Stimulated activated CD8-positive, alpha-beta memory T cell treated with anti-CD3 and anti-CD28 coated beads, Interleukin-15, amount 100 ng/mL, for 1 hour (primary cell): ENCODE results near the gene SETD1A.
A peak's percentile ranks its signal among the peaks of the same experiment; 100 is the strongest.

ENCODE experiments used
- DNase-seq: peaks from one replicate; pipeline ENCODE4 v3.0.0-alpha.2; 2020; ENCODE audit warnings: low read depth

Gene SETD1A

DNA sequence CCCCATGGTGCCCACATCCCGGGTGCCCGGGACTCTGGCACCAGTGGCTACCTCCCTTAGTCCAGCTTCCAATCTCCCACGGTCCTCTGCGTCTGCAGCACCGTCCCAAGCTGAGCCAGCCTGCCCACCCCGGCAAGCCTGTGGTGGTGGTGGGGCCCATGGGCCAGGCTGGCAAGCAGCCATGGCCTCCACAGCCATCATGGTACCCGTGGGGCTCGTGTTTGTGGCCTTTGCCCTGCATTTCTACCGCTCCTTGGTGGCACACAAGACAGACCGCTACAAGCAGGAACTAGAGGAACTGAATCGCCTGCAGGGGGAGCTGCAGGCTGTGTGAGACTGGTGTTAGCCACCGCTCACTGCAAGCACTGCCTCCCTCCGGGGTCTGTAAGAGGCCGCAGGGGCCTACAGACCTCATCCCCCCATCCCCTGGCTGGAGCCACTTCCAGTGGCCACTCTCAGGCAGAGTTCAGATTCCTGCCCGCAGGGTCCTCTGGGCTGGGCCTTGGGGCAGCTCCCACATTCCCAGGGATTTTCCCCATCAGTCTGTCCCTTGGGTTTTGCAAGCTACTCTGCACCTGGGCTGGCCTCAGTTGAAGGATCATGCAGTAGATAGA is 3.9 kb upstream of the SETD1A start:
- DNase-seq = peak; percentile 19

DNA sequence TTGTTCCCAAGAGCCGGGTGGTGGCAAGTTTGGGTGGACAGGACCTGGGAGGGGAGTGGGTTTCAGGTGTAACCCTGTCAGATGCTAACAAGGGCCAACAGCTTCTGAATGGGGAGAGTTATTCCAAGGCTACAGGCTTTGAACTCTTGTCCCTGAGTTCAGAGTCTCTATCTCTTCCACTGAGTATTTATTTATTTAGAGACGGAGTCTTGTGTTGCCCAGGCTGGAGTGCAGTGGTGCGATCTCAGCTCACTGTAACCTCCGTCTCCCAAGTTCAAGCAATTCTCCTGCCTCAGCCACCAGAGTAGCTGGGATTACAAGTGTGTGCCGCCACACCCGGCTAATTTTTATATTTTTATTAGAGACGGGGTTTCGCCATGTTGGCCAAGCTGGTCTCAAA is 2.6 kb upstream of the SETD1A start:
- no peak for DNase-seq

DNA sequence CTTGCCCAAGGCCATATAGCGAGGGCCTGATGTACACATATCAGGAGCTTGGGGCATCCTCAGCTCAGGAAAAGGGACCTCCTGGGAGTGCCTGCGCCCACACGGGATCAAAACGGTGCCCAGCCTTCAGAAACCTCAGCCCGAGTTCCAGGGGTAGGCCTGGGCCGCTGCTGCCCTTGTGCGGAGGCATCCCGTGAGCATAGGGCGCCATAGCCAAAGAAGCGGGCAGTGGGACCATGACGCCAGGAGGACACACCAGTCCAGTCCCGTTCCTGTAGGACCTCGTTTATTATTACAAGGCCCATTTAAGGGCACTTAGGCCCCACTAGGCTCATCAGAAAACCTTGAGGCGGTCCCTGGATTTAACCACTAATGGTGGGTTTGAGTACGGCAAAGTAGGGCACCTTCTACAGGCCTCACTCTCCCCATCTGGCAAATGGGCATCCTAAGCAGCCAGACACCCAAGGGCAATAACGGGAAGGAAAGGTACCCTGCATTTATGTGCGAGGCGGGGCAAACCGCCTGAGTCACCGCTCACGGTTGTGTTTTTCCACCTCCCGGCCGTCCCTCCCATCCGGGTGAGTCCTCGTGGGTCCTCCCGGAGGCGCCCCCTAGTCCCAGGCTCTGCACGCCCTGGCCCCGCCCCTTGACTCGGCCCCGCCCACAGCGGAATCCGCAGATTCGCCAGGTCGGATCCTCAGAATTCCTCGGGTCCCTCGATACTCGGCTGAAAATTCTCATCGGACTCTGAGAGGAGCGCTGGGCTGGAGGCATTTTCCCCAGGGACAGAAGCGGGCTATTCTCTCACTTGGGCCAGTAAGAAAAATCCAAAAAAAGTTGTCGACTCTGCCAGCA is 726 bp upstream of the SETD1A start:
- peak; percentile 79 for DNase-seq

DNA sequence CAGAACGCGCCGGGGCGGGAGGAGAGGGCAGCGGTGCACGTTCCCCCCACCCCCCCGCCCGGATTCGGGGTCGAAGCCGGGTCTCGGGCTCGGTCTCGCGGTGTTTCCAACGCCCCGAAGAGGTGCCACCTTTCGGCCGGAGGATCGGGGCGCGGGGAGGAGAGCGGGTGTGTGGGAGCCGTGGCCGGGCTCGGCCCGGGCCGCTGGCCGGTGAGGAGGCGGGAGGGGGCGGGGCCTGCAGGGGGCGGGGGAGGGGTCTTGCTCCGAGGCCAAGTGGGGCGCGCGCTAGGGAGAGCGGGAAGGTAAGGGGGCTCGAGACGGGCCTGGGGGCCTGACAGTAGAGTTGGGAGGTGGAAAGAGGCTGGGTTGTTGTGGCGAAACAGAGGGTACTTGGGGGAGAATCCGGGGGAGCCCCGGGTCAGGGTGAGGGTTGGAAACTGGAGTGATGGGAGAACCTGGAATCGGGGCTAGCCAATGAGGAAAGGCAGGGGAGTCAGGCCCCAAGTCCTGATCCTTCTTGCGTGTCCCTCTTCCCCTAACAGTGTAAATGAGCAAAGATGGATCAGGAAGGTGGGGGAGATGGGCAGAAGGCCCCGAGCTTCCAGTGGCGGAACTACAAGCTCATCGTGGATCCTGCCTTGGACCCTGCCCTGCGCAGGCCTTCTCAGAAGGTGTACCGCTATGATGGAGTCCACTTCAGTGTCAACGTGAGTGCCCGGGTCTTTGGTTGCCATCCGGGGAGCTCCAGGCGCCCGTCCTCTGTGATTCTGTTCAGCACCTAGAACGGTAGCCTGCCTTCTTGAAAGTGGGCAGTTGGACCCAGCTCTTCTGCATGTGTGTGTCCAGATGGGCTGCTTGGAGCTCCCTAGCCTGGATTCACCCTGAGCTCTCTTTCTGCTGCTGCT is 873 bp downstream of the SETD1A start:
- no peak for DNase-seq

DNA sequence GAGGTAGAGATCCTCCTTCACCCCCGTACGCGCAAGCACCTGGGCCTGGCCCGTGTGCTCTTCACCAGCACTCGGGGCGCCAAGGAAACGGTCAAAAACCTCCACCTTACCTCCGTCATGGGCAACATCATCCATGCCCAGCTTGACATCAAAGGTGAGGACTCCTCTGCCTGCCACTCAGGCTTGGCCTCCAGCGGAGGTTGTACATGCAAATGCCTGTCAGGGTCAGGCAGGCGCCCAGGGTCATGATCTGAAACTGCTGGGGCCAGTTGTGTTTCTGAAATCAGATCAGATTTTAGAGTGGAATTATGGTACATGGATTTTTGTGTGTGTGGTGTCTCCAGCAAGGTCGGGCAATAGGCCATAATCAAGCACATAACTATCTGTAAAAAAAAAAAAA is 3.8 kb downstream of the SETD1A start:
- no peak for DNase-seq

DNA sequence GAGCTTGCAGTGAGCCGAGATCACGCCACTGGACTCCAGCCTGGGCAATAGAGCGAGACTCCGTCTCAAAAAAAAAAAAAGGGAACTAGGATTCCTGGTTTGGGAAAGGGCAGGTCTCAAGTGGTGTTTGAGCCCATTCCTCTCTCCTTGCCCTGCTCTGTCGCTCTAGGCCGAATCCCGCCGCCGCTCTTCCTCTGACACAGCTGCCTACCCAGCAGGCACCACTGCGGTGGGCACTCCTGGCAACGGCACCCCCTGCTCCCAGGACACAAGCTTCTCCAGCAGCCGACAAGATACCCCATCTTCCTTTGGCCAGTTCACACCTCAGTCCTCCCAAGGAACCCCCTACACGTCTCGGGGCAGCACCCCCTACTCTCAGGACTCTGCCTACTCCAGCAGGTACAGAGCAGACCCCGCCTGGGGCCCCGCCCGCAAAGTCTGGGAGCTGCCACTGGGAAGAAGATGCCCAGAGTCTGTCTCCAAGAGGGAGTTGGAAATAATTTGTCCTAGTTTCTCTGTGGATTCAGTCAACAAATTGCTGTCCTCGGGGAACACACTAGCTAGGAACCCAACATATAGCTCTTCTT is 6.5 kb downstream of the SETD1A start:
- DNase-seq = no peak

DNA sequence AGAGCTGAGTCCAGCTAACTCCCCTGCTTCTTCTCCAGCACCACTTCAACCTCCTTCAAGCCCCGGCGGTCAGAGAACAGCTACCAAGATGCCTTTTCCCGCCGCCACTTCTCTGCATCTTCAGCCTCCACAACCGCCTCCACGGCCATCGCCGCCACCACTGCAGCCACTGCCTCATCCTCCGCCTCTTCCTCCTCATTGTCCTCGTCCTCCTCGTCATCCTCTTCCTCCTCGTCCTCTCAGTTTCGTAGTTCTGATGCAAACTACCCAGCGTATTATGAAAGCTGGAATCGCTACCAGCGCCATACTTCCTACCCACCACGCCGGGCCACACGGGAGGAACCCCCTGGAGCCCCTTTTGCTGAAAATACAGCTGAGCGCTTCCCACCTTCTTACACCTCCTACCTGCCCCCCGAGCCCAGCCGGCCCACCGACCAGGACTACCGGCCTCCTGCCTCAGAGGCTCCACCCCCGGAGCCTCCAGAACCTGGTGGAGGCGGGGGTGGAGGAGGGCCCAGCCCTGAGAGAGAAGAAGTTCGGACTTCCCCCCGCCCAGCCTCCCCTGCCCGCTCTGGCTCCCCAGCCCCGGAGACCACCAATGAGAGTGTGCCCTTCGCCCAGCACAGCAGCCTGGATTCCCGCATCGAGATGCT is 7.1 kb downstream of the SETD1A start:
- no peak for DNase-seq

DNA sequence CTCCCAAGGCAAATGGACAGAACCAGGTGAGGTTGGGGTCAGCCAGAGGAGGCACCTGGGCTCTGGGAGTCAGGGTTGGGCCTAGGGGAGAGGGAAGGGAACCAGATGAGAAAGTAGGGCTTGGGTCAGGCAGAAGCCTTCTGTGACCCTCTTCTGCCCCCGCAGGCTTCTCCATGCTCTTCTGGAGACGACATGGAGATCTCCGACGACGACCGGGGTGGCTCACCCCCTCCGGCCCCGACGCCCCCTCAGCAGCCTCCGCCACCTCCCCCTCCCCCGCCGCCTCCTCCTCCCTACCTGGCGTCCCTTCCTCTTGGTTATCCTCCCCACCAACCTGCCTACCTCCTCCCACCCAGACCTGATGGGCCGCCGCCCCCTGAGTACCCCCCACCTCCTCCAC is 7.9 kb downstream of the SETD1A start:
- no peak for DNase-seq

DNA sequence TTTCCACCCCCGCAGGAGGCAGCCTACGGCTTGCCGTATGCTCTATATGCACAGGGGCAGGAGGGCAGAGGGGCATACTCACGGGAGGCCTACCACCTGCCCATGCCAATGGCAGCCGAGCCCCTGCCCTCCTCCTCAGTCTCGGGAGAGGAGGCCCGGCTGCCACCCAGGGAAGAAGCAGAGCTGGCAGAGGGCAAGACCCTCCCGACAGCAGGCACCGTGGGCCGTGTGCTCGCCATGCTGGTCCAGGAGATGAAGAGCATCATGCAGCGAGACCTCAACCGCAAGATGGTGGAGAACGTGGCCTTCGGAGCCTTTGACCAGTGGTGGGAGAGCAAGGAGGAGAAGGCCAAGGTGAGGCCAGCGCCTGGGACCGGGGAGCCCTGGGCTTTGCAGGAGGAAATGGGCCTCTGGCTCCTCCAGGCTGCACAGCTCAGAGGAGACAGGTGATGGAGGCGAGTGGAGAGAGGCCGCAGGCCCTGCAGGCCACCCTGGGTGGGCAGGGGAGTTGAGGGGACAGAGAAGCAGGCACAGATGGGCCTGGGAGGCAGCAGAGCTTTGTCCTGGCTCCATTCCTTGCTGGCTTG is 8.6 kb downstream of the SETD1A start:
- DNase-seq = no peak

DNA sequence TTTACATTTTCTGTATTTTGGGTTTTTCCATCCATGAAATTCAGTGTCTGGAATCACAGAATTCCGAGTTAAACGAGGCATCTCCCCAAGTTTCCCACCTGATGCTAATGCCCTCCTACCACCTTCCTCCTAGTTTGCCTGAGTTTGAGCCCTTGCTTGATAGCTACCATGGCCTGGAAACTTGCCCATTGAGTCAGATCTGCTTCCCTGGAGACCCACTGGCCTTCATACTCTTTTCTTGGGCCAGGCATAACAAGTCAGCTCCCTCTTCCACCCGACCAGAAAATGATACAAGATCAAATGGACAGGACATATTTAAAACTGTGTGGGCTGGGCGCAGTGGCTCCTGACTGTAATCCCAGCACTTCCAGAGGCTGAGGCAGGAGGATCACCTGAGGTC is 10.2 kb downstream of the SETD1A start:
- DNase-seq = no peak

DNA sequence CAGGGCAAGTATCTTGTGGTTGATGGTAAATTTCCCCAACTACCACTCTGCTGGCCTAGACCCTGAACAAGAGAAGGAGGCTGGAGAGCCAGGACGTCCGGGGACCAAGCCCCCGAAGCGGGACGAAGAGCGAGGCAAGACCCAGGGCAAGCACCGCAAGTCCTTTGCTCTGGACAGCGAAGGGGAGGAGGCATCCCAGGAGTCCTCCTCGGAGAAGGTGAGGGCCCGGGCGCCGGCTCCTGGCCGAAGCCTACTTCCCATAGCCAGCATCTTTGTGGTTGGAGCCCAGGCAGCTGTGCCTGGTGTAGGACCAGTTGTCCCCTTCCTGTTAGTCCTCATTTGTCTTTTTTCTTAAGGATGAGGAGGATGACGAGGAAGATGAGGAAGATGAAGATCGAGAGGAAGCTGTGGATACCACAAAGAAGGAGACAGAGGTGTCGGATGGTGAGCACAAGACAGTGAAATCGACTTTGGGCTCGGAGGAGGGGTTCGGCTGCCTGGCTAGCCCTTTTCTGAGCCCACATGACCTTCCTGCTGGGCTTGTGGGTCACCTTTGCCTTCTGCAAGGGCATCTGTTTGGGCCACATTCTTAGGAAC is 11.8 kb downstream of the SETD1A start:
- DNase-seq = no peak

DNA sequence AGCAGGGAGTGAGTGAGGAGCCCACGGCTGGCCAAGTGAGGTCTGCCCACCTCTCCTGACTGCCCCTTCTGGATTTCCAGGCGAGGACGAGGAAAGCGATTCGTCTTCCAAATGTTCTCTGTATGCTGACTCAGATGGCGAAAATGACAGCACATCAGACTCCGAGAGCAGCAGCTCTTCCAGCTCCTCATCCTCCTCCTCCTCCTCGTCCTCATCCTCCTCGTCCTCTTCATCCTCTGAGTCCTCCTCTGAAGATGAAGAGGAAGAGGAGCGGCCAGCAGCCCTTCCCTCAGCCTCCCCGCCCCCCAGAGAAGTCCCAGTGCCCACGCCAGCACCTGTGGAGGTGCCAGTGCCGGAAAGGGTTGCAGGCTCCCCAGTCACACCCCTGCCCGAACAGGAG is 13.7 kb downstream of the SETD1A start:
- DNase-seq = no peak

DNA sequence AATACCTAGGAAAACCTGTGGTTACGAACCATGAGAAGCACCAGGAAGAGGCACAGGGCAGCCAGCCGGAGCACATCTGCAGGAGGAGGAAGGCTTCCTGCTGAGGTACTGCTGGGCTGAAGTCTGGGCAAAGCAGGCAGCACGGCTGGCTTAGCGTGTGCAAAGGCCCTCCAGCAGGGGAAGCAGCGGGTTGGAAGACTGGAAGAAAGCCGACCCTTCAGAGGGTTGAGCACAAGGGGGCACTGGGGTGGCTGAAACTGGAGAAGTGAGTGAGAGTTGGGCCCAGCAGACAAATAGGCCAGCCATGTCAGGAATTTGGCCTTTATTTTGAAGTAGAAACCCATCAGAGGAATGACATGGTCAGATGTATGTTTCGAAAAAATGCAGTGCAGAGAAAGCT is 15.3 kb downstream of the SETD1A start:
- DNase-seq = no peak

DNA sequence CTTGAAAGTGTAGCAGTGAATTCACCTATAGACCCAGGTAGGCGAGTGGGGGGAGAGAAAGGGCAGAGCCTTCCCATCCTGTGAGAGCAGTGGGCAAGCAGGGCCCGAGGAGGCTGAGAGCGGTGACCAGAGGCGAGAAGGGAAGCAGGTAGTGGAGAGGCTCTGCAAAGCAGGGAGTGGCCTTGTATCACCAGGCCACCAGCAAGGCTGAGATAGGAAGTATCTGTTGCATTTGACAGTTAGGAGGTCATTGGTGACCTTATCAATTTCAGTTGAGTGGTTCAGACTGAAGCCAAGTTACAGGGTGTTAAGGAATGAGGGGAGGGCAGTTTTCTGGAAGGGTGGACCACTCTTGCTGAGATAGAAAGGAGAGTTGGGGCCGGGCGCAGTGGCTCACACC is 16.8 kb downstream of the SETD1A start:
- DNase-seq = no peak

DNA sequence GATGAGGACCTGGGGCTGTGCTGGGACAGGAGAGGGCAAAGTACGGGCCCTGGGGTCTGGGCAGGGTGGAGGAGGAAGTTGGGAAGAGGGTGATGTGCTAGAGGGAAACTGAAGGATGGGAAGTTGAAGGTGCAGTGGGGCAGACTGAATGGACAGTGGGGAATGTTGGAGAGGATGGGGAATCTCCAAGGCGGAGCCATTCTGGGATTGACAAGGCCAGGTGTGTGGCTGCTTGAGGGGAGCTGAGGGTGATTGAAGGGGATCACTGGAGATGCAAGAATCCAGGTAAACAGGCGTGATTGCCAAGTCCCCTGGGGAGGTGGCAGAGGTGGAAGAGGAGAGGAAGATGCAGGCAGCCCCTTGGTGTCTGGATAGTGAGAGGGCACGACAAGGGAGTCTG is 18.9 kb downstream of the SETD1A start:
- no peak for DNase-seq

DNA sequence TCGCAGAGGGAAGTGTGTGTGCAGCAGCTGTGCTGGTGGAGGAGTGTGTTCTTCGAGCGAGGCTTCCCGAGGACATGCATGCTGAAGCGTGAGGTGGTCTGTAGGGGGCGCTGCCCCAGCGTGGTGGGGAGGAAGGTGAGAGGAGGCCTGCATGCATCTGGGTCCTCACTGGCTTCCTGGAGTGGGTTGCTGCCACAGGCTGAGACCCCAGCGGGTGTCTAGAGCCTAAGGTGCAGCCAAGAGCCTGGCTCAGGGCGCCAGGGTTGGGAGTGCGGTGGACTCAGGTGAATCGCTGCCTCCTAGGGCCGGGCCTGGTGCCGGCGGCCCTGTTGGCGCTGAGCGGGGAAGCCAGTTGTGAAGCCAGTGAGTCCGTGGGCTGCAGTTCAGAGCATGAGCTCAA is 19.9 kb downstream of the SETD1A start:
- no peak for DNase-seq

DNA sequence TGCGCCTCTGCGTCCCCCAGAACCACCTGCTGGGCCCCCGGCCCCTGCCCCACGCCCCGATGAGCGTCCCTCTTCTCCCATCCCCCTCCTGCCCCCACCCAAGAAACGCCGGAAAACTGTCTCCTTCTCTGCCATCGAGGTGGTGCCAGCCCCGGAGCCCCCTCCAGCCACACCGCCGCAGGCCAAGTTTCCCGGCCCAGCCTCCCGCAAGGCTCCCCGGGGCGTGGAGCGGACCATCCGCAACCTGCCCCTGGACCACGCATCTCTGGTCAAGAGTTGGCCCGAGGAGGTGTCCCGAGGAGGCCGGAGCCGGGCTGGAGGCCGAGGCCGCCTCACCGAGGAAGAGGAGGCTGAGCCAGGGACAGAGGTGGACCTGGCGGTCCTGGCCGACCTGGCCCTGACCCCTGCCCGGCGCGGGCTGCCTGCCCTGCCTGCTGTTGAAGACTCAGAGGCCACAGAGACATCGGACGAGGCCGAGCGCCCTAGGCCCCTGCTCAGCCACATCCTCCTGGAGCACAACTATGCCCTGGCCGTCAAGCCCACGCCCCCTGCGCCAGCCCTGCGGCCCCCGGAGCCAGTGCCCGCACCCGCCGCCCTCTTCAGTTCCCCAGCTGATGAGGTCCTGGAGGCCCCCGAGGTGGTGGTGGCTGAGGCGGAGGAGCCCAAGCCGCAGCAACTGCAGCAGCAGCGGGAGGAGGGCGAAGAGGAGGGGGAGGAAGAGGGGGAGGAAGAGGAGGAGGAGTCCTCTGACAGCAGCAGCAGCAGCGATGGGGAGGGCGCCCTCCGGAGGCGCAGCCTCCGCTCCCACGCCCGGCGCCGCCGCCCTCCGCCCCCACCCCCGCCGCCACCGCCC is 21.8 kb downstream of the SETD1A start:
- DNase-seq = no peak

DNA sequence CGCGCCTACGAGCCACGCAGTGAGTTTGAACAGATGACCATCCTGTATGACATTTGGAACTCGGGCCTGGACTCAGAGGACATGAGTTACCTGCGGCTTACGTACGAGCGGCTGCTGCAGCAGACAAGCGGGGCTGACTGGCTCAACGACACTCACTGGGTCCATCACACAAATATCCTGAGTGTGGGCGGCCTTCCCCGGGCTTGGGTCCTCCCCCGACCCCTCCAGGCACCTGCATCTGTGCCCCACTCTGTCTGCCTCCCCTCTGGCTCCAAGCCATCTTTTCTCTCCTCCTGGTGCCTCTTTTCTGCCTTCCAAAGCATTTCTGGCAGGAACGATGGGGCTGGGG is 22.4 kb downstream of the SETD1A start:
- DNase-seq = no peak

DNA sequence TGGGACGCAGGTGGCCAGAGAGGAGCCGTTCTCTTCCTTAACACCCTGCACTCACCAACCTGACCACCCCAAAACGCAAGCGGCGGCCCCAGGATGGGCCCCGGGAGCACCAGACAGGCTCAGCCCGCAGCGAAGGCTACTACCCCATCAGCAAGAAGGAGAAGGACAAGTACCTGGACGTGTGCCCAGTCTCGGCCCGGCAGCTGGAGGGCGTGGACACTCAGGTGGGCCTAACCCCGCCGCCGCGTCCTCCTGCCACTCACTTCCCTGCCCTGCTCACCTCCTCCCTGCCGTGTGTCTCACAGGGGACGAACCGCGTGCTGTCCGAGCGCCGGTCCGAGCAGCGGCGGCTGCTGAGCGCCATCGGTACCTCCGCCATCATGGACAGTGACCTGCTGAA is 22.9 kb downstream of the SETD1A start:
- no peak for DNase-seq

DNA sequence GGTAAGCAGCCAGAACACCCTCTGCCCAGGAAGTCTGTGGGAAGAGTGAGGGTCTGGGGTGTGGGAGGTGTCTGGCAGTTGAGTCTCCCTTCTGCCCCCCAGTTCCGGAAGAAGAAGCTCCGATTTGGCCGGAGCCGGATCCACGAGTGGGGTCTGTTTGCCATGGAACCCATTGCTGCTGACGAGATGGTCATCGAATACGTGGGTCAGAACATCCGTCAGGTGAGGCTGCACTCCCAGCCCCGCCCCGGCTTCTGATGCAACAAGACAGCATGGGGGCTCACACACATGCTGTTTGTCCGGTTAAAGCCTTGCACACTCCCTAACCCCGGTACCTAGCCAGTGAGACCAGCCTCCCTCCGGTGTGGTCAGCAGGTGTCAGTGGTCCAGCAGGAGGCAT is 23.4 kb downstream of the SETD1A start:
- no peak for DNase-seq
